T-helper 2 cell (primary cell): ENCODE measurements around the gene VDAC2.
A peak's percentile ranks its signal among the peaks of the same experiment; 100 is the strongest.

ENCODE experiments used
- DNase-seq, 5 experiments: peaks; one replicate each; pipeline versions ENCODE4 v3.0.0 to v3.0.0-alpha.2; 2012 to 2022

Gene VDAC2

DNA sequence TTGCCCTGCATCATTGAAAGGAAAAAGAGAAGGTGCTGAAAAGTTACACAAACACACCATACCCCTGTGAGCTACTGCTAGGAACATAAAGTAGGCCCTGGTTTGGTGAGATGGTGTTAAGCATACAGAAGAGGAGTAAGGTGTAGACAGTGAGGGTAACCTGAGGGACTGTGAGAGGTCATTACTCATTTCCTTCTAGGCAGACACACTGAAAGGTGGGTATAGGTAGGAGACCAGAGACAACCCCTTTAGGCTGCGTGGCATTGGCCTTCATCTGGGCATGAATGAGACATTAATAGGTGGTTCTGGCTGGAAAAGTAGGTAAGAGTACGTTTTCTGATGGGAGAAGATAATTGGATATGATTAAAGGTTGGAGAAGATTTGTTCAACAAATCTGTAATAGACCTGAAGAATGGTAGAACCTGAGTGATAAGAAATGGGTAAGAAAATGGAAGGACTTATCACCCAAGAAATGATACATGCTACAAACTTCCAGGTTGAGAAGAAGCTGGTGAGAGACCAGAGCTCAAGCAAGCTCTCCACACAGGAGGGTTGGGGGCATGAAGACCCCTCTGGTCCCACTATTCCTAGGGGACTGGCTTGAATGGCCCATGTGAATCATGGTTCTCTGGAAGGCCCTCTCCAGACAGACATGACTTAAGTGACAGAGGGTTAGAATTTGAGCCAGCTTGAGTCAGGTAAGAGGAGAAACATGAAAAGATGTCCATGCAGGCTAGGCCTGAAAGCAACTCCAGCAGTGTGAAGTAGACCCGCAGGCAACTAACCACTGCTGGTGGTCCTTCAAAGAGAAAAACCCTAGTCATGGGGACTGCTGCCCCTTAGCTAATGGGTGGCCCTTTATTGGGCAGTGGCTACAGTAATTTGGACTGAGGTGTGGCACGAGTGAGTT, 21.3 kb downstream of the VDAC2 start:
- no peak for DNase-seq

DNA sequence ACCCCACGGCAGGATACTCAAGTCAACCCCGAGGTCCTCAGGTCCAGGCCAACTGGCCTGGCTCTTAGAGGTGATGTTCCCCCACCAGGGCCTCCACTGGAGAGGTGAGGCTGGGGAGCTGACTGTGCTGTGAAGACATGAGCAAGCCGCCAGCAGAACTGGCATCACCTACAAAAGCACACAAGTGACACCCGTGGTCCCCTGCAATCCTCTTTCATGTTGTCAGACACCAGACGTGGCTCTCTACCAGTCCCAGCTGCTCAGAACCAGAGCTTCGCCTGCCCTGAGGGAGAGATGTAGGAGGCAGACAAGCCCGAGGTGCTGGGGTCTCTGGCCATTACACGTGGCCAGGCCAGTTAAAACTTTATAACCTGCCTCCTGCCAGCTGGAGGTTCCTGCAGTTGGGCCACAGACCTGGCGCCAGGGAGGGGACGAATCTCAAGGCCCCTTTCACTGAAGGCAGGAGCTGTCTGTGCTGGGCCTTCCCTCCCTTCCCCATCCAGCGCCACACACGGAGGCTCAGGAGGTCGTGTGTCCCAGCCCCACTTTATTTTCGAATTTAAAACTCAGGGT, 22.9 kb downstream of the VDAC2 start:
- DNase-seq: peak in 1 of 5 experiments; percentile 18

DNA sequence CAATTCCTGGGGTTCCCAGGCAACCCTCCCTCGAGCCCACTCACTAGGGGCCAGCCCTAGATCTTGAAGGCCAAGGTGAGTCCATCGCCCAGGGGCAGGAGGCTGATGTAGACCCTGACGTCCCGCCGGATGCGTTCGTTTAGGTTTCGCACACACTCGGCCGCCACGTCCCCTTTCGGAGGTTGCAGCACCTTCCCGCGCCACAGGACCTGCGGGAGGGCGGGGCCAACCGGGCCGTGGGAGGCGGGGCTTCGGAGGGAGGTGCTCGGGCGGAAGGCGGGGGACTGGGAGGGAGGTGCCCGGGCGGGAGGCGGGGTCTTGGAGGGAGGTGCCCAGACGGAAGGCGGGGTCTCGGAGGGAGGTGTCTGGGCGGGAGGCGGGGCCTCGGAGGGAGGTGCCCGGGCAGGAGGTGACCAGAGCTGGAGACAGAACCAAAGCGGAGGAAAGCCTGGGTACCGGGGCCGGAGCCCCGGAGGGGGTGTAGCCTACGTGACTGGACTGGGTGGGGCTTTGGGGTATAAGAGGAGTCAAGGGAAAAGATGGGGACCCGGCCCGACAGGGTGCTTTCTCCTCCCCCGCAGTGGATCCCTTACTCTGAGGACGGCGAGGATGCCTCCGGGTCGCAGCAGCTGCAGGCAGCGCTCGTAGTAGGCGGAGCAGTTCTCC, 23.6 kb downstream of the VDAC2 start:
- DNase-seq: peak; percentile 95 to 99 (median 96)

DNA sequence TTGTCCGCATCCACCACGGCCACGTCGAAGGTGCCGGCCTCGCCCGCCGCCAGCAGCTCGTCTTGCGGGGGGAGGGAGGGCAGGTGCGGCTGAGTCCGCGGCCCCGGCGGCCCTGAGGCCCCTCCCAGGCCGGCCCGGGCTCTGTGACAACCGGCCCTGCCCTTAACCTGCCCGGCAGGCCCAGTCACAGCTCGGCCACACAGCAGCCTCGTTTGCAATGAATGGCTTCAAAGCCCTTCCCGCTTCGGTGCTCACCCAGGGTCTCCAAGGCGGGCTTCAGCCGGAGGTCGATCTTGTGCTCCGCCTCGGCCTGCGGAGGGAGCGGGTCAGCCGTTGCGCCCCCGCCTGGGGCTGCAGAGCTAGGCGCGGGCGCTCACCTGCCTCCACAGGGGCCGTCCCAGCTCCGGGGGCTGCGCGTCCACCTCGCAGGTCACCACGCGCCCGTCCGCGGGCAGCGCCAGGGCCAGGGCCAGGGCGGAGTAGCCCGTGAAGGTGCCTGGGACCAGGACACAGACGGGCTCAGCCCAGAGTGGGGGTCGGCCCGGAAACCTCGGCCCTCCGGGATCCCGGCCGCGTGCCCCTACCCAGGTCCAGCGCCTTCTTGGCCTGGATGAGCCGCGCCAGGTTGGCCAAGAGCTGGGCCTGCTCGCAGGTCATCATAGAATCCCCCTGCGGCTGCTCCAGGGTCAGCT, 24.2 kb downstream of the VDAC2 start:
- DNase-seq: no peak

DNA sequence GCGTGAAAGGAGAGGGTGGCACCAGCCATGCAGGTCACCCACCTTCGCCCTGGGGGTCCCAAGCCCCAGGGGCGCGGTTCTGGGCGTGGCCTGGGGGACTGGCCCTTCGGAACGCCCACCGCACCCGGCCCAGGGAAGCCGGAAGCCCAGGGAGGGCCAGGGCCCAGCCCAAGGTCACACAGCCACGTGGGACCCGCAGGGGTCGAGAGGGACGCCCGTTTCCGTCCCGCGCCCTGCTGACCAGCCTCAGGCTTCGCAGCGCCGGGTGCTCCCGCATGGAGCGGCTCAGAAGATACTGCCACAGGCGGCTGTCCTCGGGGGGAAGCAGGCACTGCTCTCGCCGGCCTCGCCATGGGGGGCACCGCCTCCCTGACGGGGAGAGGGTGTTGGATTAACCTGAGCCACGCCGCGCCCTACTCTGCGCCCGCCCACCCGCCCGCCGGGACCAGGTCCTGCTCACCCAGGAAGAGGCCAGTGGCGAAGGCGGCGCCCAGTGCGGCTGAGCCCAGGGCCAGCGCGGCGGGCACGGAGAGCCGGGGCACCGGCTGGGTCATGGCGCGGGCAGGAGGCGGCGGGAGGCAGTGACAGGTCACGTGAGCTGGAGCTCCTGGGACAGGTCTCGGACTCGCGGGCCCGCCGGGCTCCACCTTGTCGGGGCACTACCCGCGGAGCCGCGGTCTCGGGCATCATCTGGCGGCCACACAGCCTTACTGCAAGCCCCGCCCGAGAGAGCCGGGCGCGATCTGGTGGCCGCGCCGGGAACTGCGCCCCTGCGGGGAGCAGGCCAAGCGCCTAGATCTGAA, 25.0 kb downstream of the VDAC2 start, which contains the start of gene COMTD1:
Gene COMTD1 (minus strand): TSS at position 583 of the 803 bp plus-strand sequence. CDS start 29 bp downstream, at position 554.
- DNase-seq: peak; percentile 89 to 94 (median 92)

DNA sequence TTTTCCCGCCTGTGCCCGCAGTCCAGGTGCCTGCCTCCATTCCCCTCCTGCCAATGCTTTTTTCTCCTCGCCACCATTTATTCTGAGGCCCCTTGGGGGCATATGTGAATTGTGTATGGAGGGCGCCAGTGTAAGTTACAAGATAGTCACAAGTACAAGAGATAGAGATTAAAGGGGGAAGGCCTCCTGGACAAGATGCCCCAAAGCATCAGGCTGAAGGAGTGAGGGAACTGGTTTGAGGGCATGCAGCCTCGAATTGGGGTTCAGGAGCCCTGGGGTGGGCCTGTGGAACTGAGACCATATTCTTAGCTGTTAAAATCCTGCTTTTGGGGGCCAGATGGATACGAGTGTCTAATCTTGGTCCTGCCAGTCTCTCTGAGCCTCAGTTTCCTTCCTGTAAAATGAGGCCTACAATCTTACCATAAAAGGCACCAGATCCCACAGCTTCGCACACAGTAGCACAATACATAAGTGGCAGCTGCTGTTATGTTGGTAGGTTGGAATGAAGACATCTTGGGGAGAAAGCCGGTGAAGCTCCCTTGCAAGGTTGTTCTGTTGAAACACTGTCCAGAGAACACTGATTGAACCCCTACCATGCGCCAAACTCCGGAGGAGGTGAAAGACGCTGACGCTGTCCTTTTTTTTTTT, 25.7 kb downstream of the VDAC2 start:
- DNase-seq: no peak

DNA sequence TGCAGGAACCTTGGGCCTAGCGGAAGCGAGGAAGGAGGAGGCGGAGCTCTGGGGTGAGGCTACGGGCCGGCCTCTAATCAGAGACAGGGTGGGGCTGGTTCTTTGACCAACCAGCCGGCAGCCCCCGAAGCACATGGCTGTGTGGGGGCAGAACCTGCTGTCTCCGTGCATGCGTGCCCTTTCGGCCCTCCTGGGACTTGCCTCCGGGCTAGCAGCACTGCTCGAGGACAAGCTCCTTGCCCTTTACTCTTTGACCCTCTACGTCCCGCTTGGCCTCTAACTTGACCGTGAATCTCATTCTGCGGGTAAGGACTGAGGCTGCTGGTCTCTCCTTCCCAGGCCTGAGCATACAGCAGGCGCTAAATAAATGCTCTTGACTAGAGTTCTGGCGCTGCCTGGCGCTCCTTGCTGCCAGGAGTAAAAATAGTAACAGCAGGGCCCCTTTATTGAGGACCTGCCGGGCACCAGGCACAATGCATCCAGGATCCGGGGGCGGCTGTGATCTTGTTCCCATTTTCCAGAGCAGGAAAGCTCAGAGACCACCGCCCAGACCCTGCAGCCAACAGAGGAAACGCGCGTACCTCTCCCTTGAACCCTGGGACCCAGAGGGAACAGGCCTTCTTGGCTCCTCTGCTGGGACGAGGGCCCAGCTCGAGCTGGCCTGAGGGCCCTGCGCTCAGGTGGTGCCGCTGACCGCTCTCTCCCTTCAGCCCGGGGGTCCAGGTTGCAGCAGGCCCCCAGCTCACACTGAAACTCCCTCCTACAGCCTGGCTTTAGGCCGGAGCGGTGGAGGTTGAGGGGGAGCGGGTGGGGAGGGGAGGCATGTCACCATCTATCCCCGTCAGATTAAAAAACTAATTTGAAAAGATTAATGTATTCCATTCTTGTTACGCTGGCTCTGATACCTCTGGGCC, 27.8 kb downstream of the VDAC2 start:
- no peak for DNase-seq

DNA sequence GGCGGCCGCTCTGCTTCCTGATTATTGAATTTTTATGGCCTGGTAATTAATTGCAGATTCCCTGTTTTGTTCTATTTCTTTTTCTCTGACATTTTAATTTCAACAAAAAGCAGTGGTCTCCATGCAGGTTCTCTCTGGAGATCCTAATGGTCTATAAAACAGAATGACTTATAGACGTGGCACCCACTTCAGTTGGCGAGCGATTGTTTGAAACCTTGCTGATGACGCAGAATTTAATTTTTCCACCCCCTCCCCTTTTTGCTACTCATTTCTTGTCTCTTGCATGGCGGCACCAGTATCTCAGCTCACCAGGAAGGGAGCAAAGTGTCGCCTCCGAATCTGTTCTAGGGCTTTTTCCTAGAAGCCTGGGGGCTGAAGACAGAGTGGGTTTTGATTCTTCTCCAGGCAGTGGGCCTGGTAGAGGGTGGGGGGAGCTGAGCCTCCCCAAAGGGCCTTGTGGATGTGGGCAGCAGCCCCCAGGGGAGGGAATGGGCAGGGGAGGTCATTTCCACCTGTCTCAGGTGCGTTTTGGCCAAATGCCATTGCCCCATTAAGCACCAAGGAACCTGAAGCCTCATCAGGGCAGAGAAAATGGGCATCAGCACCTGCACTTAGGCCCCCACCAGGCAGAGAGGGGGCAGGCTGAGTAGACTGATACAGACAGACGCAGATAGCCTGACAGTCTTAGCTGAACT, 28.6 kb downstream of the VDAC2 start:
- no peak for DNase-seq

DNA sequence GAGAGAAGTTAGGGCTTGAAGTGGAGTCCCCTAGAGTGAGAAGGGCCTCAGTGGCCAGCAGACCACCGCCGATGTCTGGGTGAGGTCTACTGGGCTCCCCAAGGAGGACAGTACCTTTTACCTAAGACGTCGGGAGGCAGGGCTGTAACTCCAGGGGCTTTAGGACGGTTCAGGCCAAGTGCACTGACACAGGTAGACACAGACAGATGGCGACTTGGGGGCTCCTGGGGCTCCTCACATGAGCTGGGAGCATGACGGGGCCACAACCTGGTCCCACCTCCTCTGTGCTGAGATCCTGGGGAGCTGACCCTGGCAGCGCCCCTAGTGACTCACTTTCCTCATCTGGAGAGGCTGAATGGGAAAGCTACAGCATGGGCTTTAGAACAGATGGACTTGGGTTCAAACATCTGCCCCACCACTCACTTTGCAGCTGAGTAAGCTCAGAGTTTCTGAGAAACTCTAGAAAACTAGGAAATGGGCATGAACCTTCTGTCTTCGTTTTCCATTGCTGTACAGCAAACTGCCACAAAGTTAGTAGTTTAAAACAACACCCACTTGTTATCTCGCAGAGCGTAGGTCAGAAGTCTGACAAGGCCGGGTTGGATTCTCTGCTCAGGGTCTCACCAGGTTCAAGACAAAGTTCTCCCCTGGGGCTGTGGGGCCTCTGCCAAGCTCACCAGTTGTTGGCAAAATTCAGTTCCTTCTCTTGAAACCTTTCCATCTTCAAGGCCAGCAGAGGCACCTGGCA, 29.9 kb downstream of the VDAC2 start:
- no peak for DNase-seq

DNA sequence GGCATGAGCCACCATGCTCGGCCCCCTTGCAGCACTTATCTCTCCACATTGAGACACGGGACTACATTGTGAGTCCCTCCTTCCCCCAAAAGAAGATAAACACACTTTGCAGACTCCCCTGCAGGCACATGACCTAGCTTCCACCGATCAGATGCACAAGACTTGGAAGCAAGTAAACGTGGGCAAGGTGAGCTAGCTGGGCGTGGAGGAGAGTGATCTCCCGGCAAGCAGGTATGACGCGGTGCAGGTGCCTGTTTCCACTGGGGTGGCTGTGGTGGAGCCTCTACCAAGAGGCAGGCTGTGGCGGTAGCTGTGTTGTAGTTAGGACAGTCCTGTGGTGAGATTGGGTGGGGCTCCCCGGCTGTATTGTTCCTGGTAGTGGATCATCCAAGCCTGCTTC, 32.8 kb downstream of the VDAC2 start:
- no peak for DNase-seq

DNA sequence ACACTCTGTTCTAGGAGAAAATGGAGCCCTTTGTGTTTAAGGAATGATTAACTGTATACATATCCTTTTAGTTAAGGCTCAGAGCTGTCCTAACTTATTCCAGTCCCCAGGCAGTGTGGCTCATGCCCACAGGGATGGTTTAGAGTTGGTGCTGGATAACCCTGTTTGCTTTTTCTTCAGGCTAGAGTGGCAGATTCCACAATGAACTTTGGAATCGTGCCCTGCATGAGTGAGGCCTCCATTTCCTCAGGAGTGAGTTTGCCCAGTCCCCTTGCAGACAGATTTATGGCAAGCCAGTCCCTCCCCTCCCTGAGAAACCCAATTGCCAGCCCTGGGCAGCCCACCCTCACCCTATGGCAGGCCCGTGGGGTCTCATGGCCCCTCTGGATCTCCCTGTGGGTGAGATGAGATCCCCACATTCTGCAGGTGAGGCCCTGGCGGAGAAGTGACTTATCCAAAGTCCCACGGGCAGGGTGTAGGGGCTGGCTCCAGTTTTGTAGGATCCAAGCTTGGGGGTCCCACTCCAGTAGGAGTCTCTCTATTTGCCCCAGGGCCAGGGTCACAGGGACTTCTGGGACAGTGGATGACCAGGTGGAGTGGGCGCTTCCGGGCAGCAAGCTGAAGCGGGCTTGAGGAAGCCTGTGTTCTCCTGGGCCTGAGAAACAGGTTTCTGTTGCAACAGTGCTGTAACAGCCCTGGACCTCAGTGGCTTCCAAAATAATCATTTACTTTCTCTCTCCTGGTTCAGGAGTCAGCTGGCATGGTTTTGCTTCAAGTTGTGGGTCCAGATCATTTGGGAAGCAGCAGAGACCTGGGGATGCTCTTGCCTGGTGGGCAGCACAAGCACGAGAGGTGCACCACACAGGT, 34.1 kb downstream of the VDAC2 start:
- DNase-seq: no peak

DNA sequence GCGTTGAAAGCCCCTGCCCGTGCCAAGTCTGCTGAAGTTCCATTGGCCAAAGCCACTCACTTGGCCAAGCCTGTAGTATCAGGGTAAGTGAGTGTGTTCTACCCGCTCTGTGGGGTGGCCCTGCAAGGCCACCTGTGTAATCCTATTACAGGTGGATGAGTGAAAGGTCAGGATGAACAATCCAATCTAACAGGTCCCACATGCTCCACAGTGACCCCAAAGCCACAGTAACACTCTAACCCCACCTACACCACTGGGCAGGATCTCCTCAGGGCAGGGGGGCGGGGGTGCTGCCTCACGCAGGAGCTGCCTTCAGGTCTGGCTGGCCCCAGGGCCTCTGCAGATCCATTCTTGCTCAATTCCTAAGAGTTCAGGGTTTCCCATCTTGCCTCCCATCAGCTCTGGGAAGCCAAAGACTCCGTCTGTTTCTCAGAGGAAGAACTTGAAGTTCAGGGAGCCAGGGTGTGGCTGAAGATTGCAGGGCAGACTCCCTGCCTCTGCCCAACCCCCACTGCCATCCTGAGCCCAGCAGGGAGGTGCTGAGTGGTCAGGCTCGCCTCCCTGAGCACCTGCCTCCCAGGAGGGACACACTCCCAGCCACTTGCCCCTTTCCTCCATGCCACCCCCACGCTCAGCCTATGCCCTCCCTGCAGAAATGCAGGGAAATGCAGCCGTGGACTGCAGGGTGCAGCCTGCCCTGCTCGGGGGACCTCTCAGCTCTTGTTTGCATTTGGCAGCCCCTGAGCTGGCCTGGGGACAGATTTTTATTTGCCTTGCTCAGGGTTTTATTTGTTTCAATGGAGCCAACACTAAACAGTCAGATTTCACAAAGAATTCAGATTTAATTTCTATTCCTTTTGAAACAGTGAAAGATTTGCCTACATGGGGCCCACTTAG, 35.0 kb downstream of the VDAC2 start:
- no peak for DNase-seq

DNA sequence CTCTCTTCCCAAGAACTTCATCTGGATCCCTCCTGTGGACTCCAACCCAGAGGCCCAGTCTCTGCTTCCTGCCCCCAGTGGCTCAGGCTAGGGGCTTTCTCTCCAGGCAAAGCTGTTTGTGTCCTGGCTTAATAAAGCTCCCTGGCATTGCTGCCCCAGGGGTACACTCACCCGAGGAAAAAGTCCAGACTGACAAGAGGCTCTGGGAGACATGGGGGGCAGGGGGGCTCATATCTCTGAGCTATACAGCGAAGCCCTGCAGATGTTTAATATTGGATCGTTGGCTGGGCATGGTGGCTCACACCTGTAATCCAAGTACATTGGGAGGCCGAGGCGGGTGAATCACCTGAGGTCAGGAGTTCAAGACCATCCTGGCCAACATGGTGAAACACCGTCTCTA, 35.9 kb downstream of the VDAC2 start:
- no peak for DNase-seq

DNA sequence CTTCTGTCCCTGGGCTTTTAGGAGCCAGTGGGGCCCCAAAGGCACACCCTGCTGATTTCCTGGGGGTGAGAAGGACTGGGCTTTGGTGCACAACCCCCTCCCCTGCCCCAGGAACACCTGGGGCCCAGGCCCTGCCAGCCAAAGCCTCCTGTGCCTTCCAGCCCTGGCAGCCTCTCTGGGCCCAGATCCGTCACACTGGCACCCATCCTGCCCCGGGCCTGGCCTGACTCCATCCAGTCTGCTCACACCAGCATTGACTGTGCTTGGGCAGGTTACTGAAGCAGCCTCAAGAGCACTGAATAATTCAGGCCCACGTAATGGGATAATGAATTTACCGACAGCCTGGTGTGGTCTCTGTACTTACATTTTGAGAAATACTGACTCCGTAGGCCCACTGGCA, 37.2 kb downstream of the VDAC2 start:
- DNase-seq: no peak

DNA sequence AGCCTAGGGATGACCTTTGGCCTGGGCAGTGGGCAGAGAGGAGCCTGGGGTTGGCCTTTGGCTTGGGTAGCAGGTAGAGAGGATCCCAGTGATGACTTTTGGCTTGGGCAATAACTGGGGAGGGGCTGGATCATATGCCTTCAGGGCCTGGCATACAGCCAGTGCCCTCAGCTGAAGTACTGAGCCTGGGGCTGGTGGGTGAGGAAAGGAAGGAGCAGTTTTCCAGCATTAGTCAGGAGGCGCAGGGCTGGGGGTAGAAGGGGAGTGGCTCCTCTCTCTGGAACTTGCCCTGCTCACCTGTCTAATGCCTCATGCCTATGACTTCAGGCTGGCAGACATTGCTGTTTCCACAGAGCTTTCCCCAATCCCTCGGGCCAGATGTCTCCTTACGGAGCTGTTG, 40.3 kb downstream of the VDAC2 start:
- DNase-seq: no peak

DNA sequence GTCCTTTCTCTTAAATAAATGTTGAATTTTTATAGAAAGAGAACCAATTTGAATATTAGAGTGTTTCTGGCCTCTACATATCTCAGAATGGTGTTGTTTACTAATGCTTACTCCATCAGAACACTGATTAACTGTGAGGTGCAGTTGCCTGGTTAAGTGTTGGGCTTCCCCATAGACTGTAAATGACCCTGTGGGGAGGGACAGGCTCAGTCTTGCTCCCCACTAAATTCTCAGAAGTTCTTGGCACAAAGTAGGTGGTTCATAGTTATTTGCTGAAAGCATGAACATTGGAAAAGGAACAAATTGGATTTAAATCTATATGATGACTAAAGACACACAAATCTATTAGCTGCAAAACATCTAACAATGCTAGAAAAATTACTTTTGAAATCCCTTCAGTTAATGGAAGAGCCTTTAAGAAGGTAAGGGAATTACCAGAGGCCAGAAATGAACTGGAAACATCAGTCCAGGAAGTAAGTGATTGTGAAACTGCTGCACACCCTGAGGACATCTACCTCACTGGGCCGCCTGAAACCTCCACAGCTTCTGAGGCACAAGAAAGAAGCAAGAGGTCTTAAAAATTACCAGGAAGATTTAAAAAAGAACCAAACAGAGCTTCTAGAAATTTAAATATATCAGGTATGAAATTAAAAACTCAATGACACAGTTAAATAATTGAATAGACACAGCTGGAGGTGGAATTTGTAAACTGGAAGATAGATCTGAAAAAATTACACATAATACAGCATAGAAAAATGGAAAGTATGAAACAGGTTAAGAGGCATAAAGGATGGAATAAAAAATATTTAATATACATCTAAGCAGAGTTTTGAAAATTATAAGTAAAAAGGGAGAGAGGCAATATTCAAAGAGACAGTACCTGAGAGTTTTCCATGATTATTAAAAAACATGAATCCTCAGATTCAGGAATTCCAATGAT, 43.0 kb downstream of the VDAC2 start:
- no peak for DNase-seq
